Activated CD4-positive, alpha-beta T cell treated with anti-CD3 and anti-CD28 coated beads for 4 hours (primary cell): ENCODE results near the gene GCSAM.
A peak's percentile ranks its signal among the peaks of the same experiment; 100 is the strongest.

Experiments
- DNase-seq, 2 donors: peaks; one replicate each; pipeline ENCODE4 v3.0.0-alpha.2; 2020

The GCSAM gene

GRCh38 chr3:112097378-112097777 is 35.7 kb downstream of the GCSAM start:
- DNase-seq: peak in 1 of 2 donors; percentile 28

DNA sequence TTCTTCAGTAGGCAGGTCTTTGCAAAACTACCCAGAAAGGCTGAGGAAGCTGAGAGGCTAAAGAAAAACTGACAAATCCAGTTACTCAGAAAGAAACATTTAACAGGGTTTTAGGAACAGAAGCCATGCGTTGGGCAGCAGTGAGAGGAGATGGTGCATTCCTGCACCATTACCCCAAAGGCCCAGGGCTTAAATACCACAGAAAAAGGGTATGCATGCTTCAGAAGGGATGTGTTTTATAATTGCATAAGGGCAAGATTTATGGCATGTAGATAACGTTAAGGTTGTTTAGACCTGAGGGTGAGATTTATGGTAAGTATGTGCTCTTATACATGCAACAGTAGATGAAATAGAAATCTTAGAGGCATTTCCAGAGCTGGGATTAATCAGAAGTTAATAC is 36.9 kb downstream of the GCSAM start:
- no peak for DNase-seq

DNA sequence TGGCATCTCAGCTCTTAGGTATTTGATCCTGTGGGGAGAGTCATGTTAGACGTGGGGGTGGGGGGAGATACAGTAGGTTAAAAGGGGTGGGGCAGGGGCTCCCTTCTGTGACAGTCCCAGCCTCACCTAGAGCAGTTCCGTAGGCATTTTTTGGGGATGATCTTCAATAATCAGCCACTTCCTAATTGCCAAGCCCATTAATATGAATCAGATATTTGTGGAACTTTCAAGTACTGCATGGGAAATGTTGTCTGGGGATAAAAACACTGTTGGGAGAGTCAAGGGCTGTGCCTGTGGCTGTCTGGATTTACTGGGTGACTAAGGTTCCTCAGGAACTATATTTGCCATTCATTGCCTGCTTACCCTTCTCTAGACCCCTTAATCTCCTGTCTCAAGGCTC is 37.3 kb downstream of the GCSAM start:
- no peak for DNase-seq

- no peak for DNase-seq
Measured at GRCh38 chr3:112093180-112093522, 39.9 kb downstream of the GCSAM start.

DNA sequence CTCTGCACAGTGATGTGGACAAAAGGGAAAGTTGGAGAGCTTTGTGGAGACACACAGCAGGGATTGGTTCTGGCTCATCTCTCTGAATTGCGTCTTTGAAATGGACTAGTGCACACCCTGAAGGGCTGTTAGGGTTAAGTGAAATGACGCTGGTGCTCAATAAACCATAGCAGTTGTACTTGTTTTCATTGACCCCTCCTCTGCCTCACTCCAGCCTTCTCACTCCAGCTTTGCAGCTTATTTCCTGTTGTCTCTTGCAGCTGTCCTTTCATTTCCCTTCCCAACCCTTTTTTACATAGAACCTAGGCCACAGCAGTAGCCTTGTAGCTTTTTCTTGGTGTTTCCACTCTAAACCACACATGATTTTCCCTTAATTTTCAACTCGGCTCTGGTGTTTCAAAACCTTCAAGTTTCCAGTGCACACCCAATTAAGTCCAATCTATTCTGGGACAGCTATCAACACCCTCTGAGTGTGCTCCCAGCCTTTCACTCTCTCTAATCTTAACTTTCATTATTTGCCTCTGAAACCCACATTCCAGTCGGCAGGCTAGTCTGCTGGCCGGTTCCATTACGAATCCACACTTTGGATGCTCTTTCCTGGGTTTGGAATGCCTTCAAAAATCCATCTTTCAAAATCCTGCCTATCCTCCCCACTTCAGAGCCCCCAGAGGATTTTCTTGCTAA is 40.4 kb downstream of the GCSAM start:
- DNase-seq: no peak

DNA sequence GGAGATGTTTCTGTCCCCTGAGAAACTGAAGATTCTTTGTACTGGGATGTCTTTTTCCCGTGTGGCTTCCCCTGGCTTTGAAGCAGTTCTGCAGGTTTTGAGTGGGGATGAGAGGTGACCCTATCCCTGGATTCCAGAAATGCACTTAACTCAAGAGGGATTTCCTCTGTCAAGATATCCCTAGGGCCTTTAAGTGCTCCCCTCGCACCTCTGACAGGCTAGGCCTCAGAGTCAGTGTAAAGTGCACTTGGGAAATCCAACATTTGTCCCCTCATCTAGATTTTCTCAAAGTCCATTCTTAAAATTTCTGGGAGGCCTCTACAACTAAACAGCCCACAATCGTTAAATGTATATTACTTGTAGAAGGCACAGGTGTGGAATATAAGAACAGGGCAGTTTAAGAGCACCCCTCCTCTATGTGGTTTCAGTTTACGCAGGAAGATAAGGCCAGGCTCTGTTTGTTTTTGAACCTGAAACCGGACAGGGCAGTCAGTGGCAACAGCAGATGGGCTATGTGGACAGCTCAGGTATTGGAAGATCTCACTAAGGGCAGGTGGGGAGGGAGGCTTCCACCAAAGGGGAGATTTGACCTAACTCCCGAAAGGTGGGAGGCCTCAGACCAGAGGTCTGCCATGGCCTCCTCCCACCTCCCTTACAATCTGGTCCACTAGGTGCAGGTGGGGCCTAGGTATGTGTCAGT is 42.0 kb downstream of the GCSAM start:
- no peak for DNase-seq

GRCh38 chr3:112089956-112090886 is 42.8 kb downstream of the GCSAM start:
- no peak for DNase-seq

- no peak for DNase-seq
Measured at GRCh38 chr3:112088944-112089343, 44.1 kb downstream of the GCSAM start.

GRCh38 chr3:112087746-112088145 is 45.3 kb downstream of the GCSAM start:
- no peak for DNase-seq

- no peak for DNase-seq
Measured at GRCh38 chr3:112086875-112087524, 46.0 kb downstream of the GCSAM start.

- peak; percentile 42 to 49 for DNase-seq
Measured at GRCh38 chr3:112086076-112086854, 46.8 kb downstream of the GCSAM start, which contains the start of gene C3orf52. C3orf52 (plus strand) TSS chr3:112086389; CDS start chr3:112086408, 19 bp downstream.

DNA sequence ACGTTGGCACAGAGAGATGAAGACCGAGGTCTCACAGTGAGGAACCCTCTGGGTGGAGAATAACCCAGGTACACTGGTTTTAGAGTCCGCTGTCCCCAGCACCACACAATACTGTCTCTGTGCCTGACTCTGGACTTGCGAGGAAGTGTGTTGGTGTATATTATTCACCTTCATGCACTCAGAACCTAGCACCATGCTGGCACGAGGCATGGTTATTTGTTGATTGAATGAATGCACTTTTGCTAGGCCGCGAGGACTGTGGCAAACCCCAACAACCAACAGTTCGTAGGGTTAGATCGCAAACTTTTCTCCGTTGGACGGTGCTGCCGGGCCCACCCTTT is 47.3 kb downstream of the GCSAM start:
- no peak for DNase-seq

- DNase-seq: no peak
Measured at GRCh38 chr3:112084980-112085705, 47.9 kb downstream of the GCSAM start.

GRCh38 chr3:112083239-112083638 is 49.8 kb downstream of the GCSAM start:
- no peak for DNase-seq

DNA sequence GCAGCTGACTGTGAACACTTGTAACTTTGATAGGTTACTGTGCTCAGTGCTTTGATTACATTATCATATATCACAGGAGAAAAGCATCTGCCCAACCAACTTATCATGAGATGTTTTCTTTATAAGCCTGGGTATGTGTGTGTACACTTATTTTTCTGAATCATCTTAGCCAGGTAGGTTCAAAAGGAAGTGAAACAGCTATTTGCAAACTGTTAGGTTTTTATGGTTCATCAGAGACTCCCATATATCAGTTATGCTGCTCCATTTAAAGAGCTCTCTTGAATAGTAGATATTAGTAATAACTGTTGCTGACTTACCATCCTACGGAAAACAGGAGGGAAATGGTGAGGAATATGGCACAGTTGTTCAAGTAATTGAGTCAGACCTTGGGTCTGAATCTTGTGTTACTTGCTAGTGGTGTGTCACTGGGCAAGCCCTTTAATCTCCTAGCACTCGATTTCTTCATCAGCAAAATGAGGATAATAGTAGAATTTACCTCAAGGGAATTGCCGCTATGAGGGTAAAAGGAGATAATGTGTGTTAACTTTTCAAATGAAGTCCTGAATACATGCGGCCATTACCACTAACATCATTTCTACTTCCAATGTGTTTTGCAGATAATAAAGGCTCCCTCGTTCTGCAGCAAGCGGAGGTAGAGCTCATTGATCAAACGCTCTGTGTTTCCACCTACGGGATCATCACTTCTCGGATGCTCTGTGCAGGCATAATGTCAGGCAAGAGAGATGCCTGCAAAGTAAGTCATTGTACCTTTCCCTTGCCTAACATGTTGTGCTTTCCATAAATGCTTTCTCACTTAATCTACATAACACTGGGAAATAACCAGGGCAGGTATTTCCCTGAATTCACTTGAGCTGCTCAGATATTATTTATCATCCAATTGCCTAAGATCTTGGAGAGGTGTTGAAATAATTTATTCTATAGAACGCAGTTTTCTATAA is 54.6 kb downstream of the GCSAM start:
- DNase-seq: no peak

DNA sequence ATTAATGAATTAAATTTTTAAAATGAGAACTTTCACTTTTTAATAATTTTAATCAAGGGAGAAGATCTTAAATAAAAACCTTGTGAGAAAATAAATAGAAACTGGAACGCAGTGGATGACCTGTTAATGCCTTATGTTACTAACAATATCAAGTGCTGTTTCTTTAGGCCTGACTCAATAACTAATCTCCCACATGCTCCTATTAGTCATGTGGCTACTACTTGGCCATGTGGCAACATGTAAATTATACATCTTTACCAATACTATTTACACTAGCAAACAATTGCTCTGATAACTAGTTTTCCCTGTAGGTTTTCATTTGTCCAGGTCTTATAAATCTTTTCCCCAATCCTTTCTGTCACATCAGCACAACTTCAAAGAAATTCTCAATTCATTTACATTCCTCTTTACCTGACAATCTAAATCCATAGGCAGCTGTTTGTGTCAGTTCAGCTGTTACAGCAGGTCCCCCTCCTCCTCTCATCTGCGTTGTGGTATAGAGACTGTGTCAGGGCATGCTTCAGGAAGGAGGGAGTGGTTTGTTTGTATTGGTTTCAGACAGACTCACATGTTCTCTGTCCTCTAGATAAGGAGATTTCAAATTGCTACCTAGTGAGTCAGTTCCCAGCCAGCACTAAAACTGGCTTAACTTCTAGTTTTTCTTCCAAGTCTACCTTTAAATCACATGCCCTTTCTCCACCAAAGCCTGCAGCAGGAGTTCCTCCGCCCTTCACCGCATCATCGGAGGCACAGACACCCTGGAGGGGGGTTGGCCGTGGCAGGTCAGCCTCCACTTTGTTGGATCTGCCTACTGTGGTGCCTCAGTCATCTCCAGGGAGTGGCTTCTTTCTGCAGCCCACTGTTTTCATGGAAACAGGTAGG is 58.2 kb downstream of the GCSAM start:
- DNase-seq: peak in 1 of 2 donors; percentile 19

DNA sequence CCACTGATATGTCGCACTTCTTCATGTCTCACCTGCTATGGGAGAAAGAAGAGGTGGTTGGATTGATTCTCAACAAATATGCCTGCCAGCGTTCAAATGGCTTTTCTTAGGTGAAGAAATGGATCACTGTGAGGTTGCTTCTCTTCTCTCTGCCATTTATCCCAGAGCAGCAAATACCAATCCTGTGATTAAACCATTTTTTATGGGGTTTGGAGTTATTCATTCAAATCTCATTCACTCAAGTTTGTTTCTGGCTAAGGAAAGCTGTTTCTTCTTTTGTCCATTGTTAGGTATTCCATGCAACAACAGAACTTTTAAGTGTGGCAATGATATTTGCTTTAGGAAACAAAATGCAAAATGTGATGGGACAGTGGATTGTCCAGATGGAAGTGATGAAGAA is 59.0 kb downstream of the GCSAM start:
- no peak for DNase-seq

GRCh38 chr3:112072387-112073060 is 60.5 kb downstream of the GCSAM start:
- peak; percentile 51 to 54 for DNase-seq
